Retinal pigment epithelial cell (primary cell): ENCODE data around the gene MAGI2.
"Not testable (repeated sequence)": the region's sequence is repeated elsewhere in the genome, so short reads cannot be mapped to it uniquely, and the experiment has no call there.

Source experiments
- DNase-seq: peaks from one replicate; pipeline ENCODE4 v3.0.0-alpha.2; 2010; ENCODE audit warnings: low read depth
- H3K4me3 ChIP-seq: 2 replicates; pipeline ENCODE4 v1.5.1; 2011; ENCODE audit warnings: mild to moderate bottlenecking, low read length, control low read depth, moderate library complexity
- CTCF ChIP-seq: conservative IDR thresholded peaks from 2 replicates; pipeline ENCODE4 v1.5.1; 2011; ENCODE audit warnings: low read depth, low read length, control low read depth, inconsistent platforms

MAGI2 gene

GRCh38 chr7:79091011-79091410 is 362.5 kb downstream of the MAGI2 start:
- TF ChIP-seq CTCF = no peak
- H3K4me3 ChIP-seq = no peak overlapping the region
- no peak for DNase-seq

GRCh38 chr7:79090543-79090942 is 362.9 kb downstream of the MAGI2 start:
- TF ChIP-seq CTCF = no peak
- H3K4me3 ChIP-seq = no peak overlapping the region
- no peak for DNase-seq

GRCh38 chr7:79084423-79084822 is 369.0 kb downstream of the MAGI2 start:
- H3K4me3 ChIP-seq = no peak overlapping the region
- no peak for DNase-seq
- TF ChIP-seq CTCF = no peak

- no peak for DNase-seq
- H3K4me3 ChIP-seq = no peak overlapping the region
- TF ChIP-seq CTCF = no peak
Measured at GRCh38 chr7:79079919-79080554, 373.4 kb downstream of the MAGI2 start.

- DNase-seq = no peak
- TF ChIP-seq CTCF = no peak
- no peak overlapping the region for H3K4me3 ChIP-seq
Measured at GRCh38 chr7:79078273-79078672, 375.2 kb downstream of the MAGI2 start.

- not testable (repeated sequence) for H3K4me3 ChIP-seq, DNase-seq
Measured at GRCh38 chr7:79071187-79071586, 382.3 kb downstream of the MAGI2 start.

- no peak for TF ChIP-seq CTCF
- no peak for DNase-seq
- no peak overlapping the region for H3K4me3 ChIP-seq
Measured at GRCh38 chr7:79064187-79064823, 389.2 kb downstream of the MAGI2 start.
